Measurements from ENCODE around the gene GPRC5D.

DNA sequence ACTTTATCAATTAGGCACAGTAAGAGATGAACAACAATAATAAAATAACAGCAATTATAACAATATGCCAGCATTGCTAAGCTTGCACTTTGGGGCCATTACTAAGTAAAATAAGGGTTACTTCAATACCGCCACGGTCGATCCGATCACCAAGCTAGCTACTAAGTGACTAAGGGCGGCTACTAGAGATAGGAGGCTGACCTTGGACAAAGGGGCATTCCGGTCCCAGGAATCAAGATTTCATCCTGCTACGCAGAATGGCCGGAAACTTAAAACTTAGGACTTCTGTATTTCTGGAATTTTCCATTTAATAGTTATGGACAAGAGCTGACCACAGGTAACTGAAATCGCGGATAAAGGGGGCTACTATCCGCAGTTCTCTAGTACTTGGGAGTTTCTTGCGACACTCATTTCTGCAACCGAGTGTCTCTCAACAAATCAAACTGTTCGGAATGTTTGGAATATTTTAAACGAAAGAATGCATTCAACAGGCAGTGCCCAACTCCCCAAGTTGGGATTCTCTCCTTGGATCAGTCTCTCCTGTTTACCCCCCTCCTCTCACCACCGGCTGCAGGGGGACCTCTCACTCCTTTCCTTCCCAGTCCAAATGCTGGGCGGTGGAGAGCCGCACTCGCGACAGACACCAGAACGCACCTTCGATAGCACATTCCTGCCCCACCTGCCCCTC lies 47.4 kb upstream of the GPRC5D start:
- TF ChIP-seq, protein P1, sequence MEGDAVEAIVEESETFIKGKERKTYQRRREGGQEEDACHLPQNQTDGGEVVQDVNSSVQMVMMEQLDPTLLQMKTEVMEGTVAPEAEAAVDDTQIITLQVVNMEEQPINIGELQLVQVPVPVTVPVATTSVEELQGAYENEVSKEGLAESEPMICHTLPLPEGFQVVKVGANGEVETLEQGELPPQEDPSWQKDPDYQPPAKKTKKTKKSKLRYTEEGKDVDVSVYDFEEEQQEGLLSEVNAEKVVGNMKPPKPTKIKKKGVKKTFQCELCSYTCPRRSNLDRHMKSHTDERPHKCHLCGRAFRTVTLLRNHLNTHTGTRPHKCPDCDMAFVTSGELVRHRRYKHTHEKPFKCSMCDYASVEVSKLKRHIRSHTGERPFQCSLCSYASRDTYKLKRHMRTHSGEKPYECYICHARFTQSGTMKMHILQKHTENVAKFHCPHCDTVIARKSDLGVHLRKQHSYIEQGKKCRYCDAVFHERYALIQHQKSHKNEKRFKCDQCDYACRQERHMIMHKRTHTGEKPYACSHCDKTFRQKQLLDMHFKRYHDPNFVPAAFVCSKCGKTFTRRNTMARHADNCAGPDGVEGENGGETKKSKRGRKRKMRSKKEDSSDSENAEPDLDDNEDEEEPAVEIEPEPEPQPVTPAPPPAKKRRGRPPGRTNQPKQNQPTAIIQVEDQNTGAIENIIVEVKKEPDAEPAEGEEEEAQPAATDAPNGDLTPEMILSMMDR (conservative IDR thresholded peaks at IDR 0.05) = no peak
- TF ChIP-seq EZH2 (IDR thresholded peaks at IDR 0.05; ENCODE audit: low read depth) = no peak
